Glutamatergic neuron (in vitro differentiated cells): Measurements from ENCODE around the gene ADGRE2. TPM values are rescaled to one million over a fixed set of nuclear protein-coding genes. Genes with fewer than 3 reads are reported as not detected.
"Not testable (repeated sequence)": the region's sequence is repeated elsewhere in the genome, so short reads cannot be mapped to it uniquely, and the experiment has no call there.

ENCODE experiments used
- DNase-seq: peaks from one replicate; pipeline ENCODE4 v3.0.0; 2022
- H3K27ac Mint-ChIP-seq: one replicate; pipeline ENCODE4 v1.8.0; 2020; ENCODE audit warnings: mild to moderate bottlenecking, mixed read lengths, inconsistent platforms; ENCODE audit not compliant: unreplicated experiment
- H3K27me3 Mint-ChIP-seq: one replicate; pipeline ENCODE4 v1.8.0; 2020; ENCODE audit warnings: mild to moderate bottlenecking, moderate library complexity, mixed read lengths, inconsistent platforms; ENCODE audit not compliant: unreplicated experiment
- H3K36me3 Mint-ChIP-seq: one replicate; pipeline ENCODE4 v1.8.0; 2020; ENCODE audit warnings: mild to moderate bottlenecking, mixed read lengths, inconsistent platforms; ENCODE audit not compliant: unreplicated experiment
- H3K4me1 Mint-ChIP-seq: one replicate; pipeline ENCODE4 v1.8.0; 2020; ENCODE audit warnings: mild to moderate bottlenecking, low read depth, mixed read lengths, inconsistent platforms; ENCODE audit not compliant: unreplicated experiment
- H3K4me3 Mint-ChIP-seq: one replicate; pipeline ENCODE4 v1.8.0; 2020; ENCODE audit warnings: mild to moderate bottlenecking, mixed read lengths, inconsistent platforms; ENCODE audit not compliant: unreplicated experiment
- H3K9me3 Mint-ChIP-seq: one replicate; pipeline ENCODE4 v1.8.0; 2020; ENCODE audit warnings: mild to moderate bottlenecking, moderate library complexity, mixed read lengths, inconsistent platforms; ENCODE audit not compliant: unreplicated experiment
- CTCF ChIP-seq: fragments of 200-600 bp; sonication (generic); IDR thresholded peaks from one replicate; pipeline ENCODE4 v1.5.0; 2021; ENCODE audit not compliant: partially characterized antibody, unreplicated experiment
- total RNA-seq: library from RNA; stranded (reverse); fragmentation: NEBNext Ultra II Directional; extraction: Animal tissue kit (Norgen Biotek cat#: 25700); gene quantifications from one replicate; pipeline ENCODE4 v1.2.1, GENCODE V29; 2021; ENCODE audit not compliant: unreplicated experiment

ADGRE2 gene
- total RNA-seq, 1 donor from 2014 or later: 0.66 TPM

GRCh38 chr19:14770136-14770535 is 8.2 kb downstream of the ADGRE2 start:
- Mint-ChIP-seq H3K27ac (no peak overlapping the region), H3K27me3 (peaks cover 2% of the 10 kb centered on the region), H3K4me1 (peaks cover 7% of the 10 kb centered on the region), H3K4me3 (no peak overlapping the region), H3K36me3 (no peaks in the 10 kb centered on the region), H3K9me3 (peaks cover 5% of the 10 kb centered on the region)
- no peak for DNase-seq
- TF ChIP-seq CTCF: no peak

GRCh38 chr19:14769201-14769600 is 9.2 kb downstream of the ADGRE2 start:
- TF ChIP-seq CTCF: no peak
- DNase-seq: no peak
- Mint-ChIP-seq H3K4me3 (no peak overlapping the region), H3K4me1 (peaks cover 7% of the 10 kb centered on the region), H3K27me3 (peaks cover 5% of the 10 kb centered on the region), H3K27ac (no peak overlapping the region), H3K36me3 (no peaks in the 10 kb centered on the region), H3K9me3 (peaks cover 5% of the 10 kb centered on the region)

- Mint-ChIP-seq H3K36me3 (no peaks in the 10 kb centered on the region), H3K4me1 (peaks cover 7% of the 10 kb centered on the region), H3K27ac (no peak overlapping the region), H3K9me3 (peaks cover 5% of the 10 kb centered on the region), H3K4me3 (no peak overlapping the region), H3K27me3 (peaks cover 11% of the 10 kb centered on the region)
- no peak for DNase-seq
- TF ChIP-seq CTCF: no peak
Measured at GRCh38 chr19:14768001-14768400, 10.4 kb downstream of the ADGRE2 start.

GRCh38 chr19:14767466-14767971 is 10.8 kb downstream of the ADGRE2 start:
- no peak for DNase-seq
- H3K4me1 Mint-ChIP-seq: peaks cover 7% of the 10 kb centered on the region
- TF ChIP-seq CTCF: no peak
- no peaks in the 10 kb centered on the region for H3K36me3 Mint-ChIP-seq
- no peak overlapping the region for H3K27ac Mint-ChIP-seq
- H3K27me3 Mint-ChIP-seq: peaks cover 11% of the 10 kb centered on the region
- H3K9me3 Mint-ChIP-seq: peaks cover 5% of the 10 kb centered on the region
- no peak overlapping the region for H3K4me3 Mint-ChIP-seq

- not testable (repeated sequence) for H3K27me3 Mint-ChIP-seq, H3K9me3 Mint-ChIP-seq, H3K27ac Mint-ChIP-seq, H3K36me3 Mint-ChIP-seq, H3K4me1 Mint-ChIP-seq, DNase-seq, H3K4me3 Mint-ChIP-seq
Measured at GRCh38 chr19:14765841-14766240, 12.5 kb downstream of the ADGRE2 start.

- not testable (repeated sequence) for H3K27ac Mint-ChIP-seq, DNase-seq, H3K4me3 Mint-ChIP-seq, H3K4me1 Mint-ChIP-seq, H3K9me3 Mint-ChIP-seq, H3K27me3 Mint-ChIP-seq, H3K36me3 Mint-ChIP-seq
Measured at GRCh38 chr19:14765403-14765802, 13.0 kb downstream of the ADGRE2 start.
